HG03521 (cell line): Measurements from ENCODE around the gene ERCC6L.
A peak's percentile ranks its signal among the peaks of the same experiment; 100 is the strongest.

ENCODE experiments used
- ATAC-seq: cut with Tn5 transposase; IDR thresholded peaks from one replicate; pipeline ENCODE4 v1.9.1; 2021; ENCODE audit warnings: mild to moderate bottlenecking, moderate library complexity; ENCODE audit not compliant: unreplicated experiment

Gene ERCC6L, protein sequence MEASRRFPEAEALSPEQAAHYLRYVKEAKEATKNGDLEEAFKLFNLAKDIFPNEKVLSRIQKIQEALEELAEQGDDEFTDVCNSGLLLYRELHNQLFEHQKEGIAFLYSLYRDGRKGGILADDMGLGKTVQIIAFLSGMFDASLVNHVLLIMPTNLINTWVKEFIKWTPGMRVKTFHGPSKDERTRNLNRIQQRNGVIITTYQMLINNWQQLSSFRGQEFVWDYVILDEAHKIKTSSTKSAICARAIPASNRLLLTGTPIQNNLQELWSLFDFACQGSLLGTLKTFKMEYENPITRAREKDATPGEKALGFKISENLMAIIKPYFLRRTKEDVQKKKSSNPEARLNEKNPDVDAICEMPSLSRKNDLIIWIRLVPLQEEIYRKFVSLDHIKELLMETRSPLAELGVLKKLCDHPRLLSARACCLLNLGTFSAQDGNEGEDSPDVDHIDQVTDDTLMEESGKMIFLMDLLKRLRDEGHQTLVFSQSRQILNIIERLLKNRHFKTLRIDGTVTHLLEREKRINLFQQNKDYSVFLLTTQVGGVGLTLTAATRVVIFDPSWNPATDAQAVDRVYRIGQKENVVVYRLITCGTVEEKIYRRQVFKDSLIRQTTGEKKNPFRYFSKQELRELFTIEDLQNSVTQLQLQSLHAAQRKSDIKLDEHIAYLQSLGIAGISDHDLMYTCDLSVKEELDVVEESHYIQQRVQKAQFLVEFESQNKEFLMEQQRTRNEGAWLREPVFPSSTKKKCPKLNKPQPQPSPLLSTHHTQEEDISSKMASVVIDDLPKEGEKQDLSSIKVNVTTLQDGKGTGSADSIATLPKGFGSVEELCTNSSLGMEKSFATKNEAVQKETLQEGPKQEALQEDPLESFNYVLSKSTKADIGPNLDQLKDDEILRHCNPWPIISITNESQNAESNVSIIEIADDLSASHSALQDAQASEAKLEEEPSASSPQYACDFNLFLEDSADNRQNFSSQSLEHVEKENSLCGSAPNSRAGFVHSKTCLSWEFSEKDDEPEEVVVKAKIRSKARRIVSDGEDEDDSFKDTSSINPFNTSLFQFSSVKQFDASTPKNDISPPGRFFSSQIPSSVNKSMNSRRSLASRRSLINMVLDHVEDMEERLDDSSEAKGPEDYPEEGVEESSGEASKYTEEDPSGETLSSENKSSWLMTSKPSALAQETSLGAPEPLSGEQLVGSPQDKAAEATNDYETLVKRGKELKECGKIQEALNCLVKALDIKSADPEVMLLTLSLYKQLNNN

GRCh38 chrX:72238721-72239475 lies at the start of gene ERCC6L:
ERCC6L (minus strand) TSS chrX:72239027; CDS start chrX:72238911, 116 bp downstream.
- ATAC-seq = peak; percentile 97

GRCh38 chrX:72282302-72282701 lies 43.5 kb upstream of the ERCC6L start:
- ATAC-seq = no peak

- no peak for ATAC-seq
These were observed 41.6 kb upstream of the ERCC6L start for GRCh38 chrX:72280321-72280845.

DNA sequence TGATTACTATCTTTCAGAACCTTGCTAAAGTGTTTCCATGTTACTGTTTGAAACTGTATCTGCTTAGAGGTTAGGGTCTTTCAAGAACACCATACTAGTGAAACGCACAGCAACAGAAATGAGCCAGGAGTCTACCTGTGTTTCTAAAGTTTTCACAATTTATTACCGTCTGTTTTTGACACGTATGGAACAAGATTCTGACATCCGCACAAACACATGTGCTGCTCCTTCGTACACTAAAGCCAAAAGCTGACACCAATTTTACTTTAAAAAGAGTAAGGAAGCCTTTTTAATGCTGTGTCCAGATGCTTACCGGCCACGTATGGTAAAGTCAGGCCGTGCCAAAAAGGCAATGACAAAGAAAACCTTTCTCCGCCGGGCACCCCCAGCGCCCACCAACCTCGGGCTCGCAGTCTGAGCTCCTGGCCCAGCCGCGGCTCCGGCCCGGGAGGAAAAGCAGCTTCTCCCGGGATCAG lies 37.7 kb upstream of the ERCC6L start:
- ATAC-seq = no peak

DNA sequence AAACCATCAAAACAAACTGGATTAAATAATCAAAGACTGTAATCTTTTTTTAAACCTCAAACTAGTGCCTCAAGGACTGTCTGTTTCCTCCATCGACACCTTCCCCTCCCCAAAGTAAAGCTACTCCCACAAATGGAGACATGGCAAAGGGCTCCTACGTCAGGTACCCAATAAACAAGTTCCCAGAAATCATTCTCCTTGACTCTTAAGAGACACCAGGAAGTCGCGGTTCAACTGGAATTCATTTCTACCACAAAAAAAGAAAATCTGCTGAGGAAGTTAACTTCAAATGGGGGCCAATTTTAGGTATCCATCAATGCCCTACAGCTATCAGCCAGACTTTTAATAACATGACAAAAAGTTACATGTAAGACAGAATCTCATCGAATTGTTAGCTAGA lies 35.7 kb upstream of the ERCC6L start:
- ATAC-seq = no peak

DNA sequence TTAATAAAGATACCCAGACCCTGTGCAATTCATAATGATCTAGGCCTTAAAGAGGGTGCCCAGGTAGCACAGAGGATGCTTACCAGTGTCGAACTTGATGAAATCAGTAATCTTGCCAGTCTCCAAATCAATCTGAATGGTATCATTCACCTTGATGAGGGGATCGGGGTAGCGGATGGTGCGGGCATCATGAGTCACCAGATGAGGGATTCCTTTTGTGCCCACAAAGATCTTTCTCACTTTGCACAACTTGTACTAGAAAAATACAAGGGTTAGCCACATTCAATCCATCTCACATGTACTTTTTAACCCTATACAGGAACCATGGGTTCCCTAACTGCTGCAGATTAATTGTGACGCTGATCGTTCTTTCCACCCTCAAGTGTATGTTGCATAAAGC lies 34.9 kb upstream of the ERCC6L start:
- ATAC-seq = no peak

DNA sequence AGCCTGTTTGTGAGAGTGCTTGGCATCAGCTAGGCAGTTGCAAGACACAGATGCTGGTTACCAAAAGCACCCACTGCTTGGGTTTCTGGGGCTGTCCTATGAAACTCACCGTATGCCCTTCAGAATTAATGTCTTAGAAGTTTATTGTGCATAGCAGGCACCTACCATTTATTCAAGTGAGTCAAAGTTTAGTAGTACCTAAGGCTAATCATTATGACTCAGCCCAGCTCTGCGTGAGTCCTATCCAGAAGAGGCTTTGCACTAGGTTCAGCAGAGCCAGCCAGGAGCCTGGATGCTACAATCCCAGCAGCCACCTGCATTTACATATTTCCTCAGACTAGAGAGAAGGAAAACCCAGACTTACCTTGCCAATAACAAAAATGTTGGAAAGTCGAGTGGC lies 34.0 kb upstream of the ERCC6L start:
- no peak for ATAC-seq

GRCh38 chrX:72271812-72272211 lies 33.0 kb upstream of the ERCC6L start:
- ATAC-seq = no peak

GRCh38 chrX:72271091-72271788 lies 32.4 kb upstream of the ERCC6L start:
- no peak for ATAC-seq

GRCh38 chrX:72270316-72270866 lies 31.6 kb upstream of the ERCC6L start:
- no peak for ATAC-seq

- no peak for ATAC-seq
These were observed 30.9 kb upstream of the ERCC6L start for GRCh38 chrX:72269671-72270251.

GRCh38 chrX:72268597-72269365 lies 30.0 kb upstream of the ERCC6L start:
- ATAC-seq = no peak

- no peak for ATAC-seq
These were observed 26.4 kb upstream of the ERCC6L start for GRCh38 chrX:72265263-72265662.

DNA sequence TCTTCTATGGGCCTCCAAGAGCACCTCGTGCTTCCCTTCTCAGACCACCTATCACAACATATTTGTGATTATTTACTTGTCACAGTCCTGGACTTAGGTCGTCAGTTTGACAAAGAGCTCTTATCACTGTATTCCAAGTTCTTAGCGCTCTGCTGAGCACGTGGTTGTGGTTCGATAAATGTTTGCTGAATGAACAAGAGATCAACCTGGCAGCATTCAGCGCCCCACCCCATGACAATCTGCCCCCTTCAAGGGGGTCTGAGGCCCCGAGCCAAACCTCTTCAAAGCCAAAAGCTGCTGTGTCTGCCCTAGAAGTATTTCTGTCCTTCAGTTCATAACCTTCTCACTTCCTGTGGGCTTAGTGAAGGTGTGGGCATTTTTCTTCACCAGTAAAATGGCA lies 23.2 kb upstream of the ERCC6L start:
- no peak for ATAC-seq

- ATAC-seq = no peak
These were observed 21.6 kb upstream of the ERCC6L start for GRCh38 chrX:72260448-72260847.

DNA sequence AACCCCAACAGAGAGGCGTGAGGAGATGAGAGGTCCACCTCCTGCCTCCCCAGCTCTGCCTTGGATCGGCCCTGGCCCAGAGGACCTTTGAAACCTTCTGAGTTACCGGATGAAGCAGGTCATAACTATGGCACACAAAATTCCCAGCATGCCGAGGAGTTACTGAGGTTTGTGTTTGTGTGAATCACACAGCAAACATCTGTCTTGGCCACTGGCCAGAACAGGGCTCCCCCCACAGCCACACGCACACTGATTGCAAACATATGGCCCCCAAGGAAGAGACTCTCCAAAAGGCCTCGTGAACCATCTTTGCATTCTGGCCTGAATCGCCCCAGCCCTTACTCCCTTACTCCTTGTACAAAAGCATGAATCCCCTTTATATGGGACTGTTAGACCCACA lies 19.3 kb upstream of the ERCC6L start:
- no peak for ATAC-seq

DNA sequence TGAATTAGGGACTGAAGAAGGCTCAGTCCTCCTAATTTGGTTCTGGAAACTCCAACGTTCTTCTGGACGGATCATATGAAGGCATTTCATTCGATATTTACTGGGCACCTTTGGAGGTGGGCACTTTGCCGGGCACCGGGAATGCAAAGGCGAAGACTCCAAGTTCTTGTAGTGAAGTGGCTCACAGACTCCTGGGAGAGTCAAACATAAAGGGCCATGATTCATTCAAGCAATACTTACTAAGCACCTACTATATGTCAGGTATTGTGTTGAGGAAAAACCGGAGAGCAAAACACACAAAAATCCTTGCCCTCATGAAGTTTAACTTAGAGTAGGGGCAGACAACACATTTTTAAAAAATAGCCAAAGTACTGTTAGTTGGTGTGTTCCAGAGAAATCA lies 17.0 kb upstream of the ERCC6L start:
- ATAC-seq = no peak

GRCh38 chrX:72255445-72255844 lies 16.6 kb upstream of the ERCC6L start:
- ATAC-seq = no peak
